NCI-H2107 treated with DMSO at 0.1 percent for 48 hours (cell line): ENCODE data around the gene REG4.
"Not testable (repeated sequence)": the region's sequence is repeated elsewhere in the genome, so short reads cannot be mapped to it uniquely, and the experiment has no call there.

Experiments
- DNase-seq: peaks from one replicate; lab custom pipeline; 2025; ENCODE audit not compliant: unreplicated experiment; lab: John Stamatoyannopoulos, UW

Gene REG4

GRCh38 chr1:119811387-119811786, at the start of gene REG4:
TSS of gene REG4 (minus strand) at chr1:119811460. CDS start at chr1:119808769, 2,691 bp downstream.
- no peak for DNase-seq

- DNase-seq: no peak
These were observed 48.4 kb upstream of the REG4 start for GRCh38 chr1:119859647-119860046.

- not testable (repeated sequence) for DNase-seq
These were observed 47.4 kb upstream of the REG4 start for GRCh38 chr1:119858556-119859214.

GRCh38 chr1:119858126-119858525, 46.9 kb upstream of the REG4 start:
- no peak for DNase-seq

- no peak for DNase-seq
These were observed 41.9 kb upstream of the REG4 start for GRCh38 chr1:119853155-119853554.

- DNase-seq: not testable (repeated sequence)
These were observed 32.9 kb upstream of the REG4 start for GRCh38 chr1:119844206-119844605.

GRCh38 chr1:119841306-119841705, 30.0 kb upstream of the REG4 start:
- no peak for DNase-seq

GRCh38 chr1:119840745-119841144, 29.5 kb upstream of the REG4 start:
- DNase-seq: no peak

- DNase-seq: no peak
These were observed 27.0 kb upstream of the REG4 start for GRCh38 chr1:119838236-119838635.

GRCh38 chr1:119834990-119835389, 23.7 kb upstream of the REG4 start:
- no peak for DNase-seq

GRCh38 chr1:119831027-119831426, 19.8 kb upstream of the REG4 start:
- DNase-seq: no peak

- DNase-seq: peak; percentile 67
These were observed 18.4 kb upstream of the REG4 start for GRCh38 chr1:119829625-119830024.

GRCh38 chr1:119829006-119829405, 17.7 kb upstream of the REG4 start:
- DNase-seq: not testable (repeated sequence)

GRCh38 chr1:119828266-119828665, 17.0 kb upstream of the REG4 start:
- no peak for DNase-seq

GRCh38 chr1:119827010-119827409, 15.8 kb upstream of the REG4 start:
- no peak for DNase-seq

- no peak for DNase-seq
These were observed 11.1 kb upstream of the REG4 start for GRCh38 chr1:119822406-119822805.

- DNase-seq: no peak
These were observed 6.9 kb upstream of the REG4 start for GRCh38 chr1:119818181-119818580.

GRCh38 chr1:119816407-119816806, 5.1 kb upstream of the REG4 start:
- no peak for DNase-seq

GRCh38 chr1:119815928-119816327, 4.7 kb upstream of the REG4 start:
- no peak for DNase-seq

- no peak for DNase-seq
These were observed 4.1 kb upstream of the REG4 start for GRCh38 chr1:119815361-119815760.

GRCh38 chr1:119814288-119814687, 3.0 kb upstream of the REG4 start:
- DNase-seq: no peak

- DNase-seq: no peak
These were observed 811 bp upstream of the REG4 start for GRCh38 chr1:119811985-119812557.

- peak; percentile 73 for DNase-seq
These were observed 2.2 kb downstream of the REG4 start for GRCh38 chr1:119808972-119809550.
